HepG2 (cell line): ENCODE measurements around the gene SEZ6. TPM values are rescaled to one million over a fixed set of nuclear protein-coding genes. Genes with fewer than 3 reads are reported as not detected.
A peak's percentile ranks its signal among the peaks of the same experiment; 100 is the strongest.

Source experiments
- CBX5 ChIP-seq: sonication (generic); formaldehyde crosslinking; IDR thresholded peaks from 2 replicates; pipeline ENCODE4 v1.4.0; 2020; ENCODE audit warnings: missing genetic modification reagents, borderline replicate concordance
- FOXK1 ChIP-seq: sonication (generic); formaldehyde crosslinking; IDR thresholded peaks from 2 replicates; pipeline ENCODE4 v1.4.0; 2020; ENCODE audit warnings: low read depth, missing genetic modification reagents, borderline replicate concordance
- GZF1 ChIP-seq: sonication (generic); formaldehyde crosslinking; IDR thresholded peaks from 2 replicates; pipeline ENCODE4 v1.5.1; 2020; ENCODE audit warnings: mild to moderate bottlenecking, missing genetic modification reagents
- HNRNPL ChIP-seq: fragments of 200-400 bp; formaldehyde crosslinking; IDR thresholded peaks from 2 replicates; pipeline ENCODE4 v1.6.1; 2017; ENCODE audit warnings: mild to moderate bottlenecking, low read depth, low read length
- MAFK ChIP-seq, 2 experiments: IDR thresholded peaks in 1 of 2; conservative IDR thresholded peaks in 1 of 2; 2 replicates each; pipeline ENCODE4 v1.6.1; 2011; ENCODE audit warnings: improper control_type of control experiment in 2 of 2, low read length in 2 of 2
- NCOA2 ChIP-seq: sonication (generic); formaldehyde crosslinking; IDR thresholded peaks from 2 replicates; pipeline ENCODE4 v1.8.0; 2022; ENCODE audit warnings: inconsistent platforms
- REPIN1 ChIP-seq: sonication (generic); formaldehyde crosslinking; IDR thresholded peaks from 2 replicates; pipeline ENCODE4 v1.8.0; 2022; ENCODE audit warnings: missing genetic modification reagents, low read depth, mild to moderate bottlenecking, borderline replicate concordance
- RXRB ChIP-seq: IDR thresholded peaks from 2 replicates; pipeline ENCODE4 v1.6.1; 2016; ENCODE audit warnings: borderline replicate concordance, missing genetic modification reagents, missing compliant biosample characterization
- SNAPC4 ChIP-seq: sonication (generic); formaldehyde crosslinking; IDR thresholded peaks from 2 replicates; pipeline ENCODE4 v1.4.0; 2020; ENCODE audit warnings: mild to moderate bottlenecking, missing genetic modification reagents
- SRF ChIP-seq: IDR thresholded peaks from 2 replicates; pipeline ENCODE4 v1.6.1; 2011; ENCODE audit warnings: mild to moderate bottlenecking, low read depth, low read length, moderate library complexity
- TIGD3 ChIP-seq: sonication (generic); formaldehyde crosslinking; IDR thresholded peaks from 2 replicates; pipeline ENCODE4 v1.5.1; 2020; ENCODE audit warnings: mild to moderate bottlenecking, missing genetic modification reagents, borderline replicate concordance
- ZBTB20 ChIP-seq: sonication (generic); formaldehyde crosslinking; IDR thresholded peaks from 2 replicates; pipeline ENCODE4 v1.8.1; 2023; ENCODE audit warnings: missing genetic modification reagents, low read depth, mild to moderate bottlenecking, borderline replicate concordance
- ZFP91 ChIP-seq: sonication (generic); formaldehyde crosslinking; IDR thresholded peaks from 2 replicates; pipeline ENCODE4 v1.9.0; 2022; ENCODE audit warnings: missing genetic modification reagents, mild to moderate bottlenecking, borderline replicate concordance
- ZNF367 ChIP-seq: sonication (generic); formaldehyde crosslinking; IDR thresholded peaks from 2 replicates; pipeline ENCODE4 v1.4.0; 2020; ENCODE audit warnings: missing genetic modification reagents, borderline replicate concordance
- ZNF503 ChIP-seq: sonication (generic); formaldehyde crosslinking; IDR thresholded peaks from 2 replicates; pipeline ENCODE4 v1.4.0; 2020; ENCODE audit warnings: missing genetic modification reagents
- ZNF644 ChIP-seq: IDR thresholded peaks from 2 replicates; pipeline ENCODE4 v1.6.1; 2016; ENCODE audit warnings: low read depth
- polyA plus RNA-seq, 8 experiments: library from polyadenylated mRNA; depleted of rRNA in 3 of 8; stranded (reverse) in 7 of 8; unstranded in 1 of 8; fragments of >200 nt; fragmentation: Illumina TruSeq in 4 of 8; extraction: Trizol in 4 of 8; gene quantifications; 2 replicates each; pipeline versions ENCODE4 v1.2.1 to v1.2.3, GENCODE V29; 2011 to 2016; ENCODE audit warnings: low read depth in 4 of 8, missing spikeins in 1 of 8, mixed read lengths in 1 of 8; ENCODE audit not compliant: insufficient read depth in 1 of 8
- total RNA-seq, 5 experiments: library from RNA; depleted of rRNA; stranded (reverse); fragments of >200 nt; fragmentation: Illumina TruSeq; extraction: Trizol; gene quantifications; 2 replicates each; pipeline ENCODE4 v1.2.3, GENCODE V29; 2016; ENCODE audit warnings: low read depth in 1 of 5

The SEZ6 gene
- total and polyA plus RNA-seq, 2 of the 13 experiments (the other 11 are each of a cell fraction or from before 2014, with no cell fraction given), result not detected

- TF ChIP-seq TIGD3 (CRISPR knock-in tag) (0 out of 2 replicates have a peak, but pooled peaks have one; percentile 35), ZFP91 (CRISPR knock-in tag) (peak; percentile 80), FOXK1 (CRISPR knock-in tag) (peak; percentile 15; the same call in 1 of the 2 replicates), SRF (0 out of 2 replicates have a peak, but pooled peaks have one; percentile 1), SNAPC4 (peak; percentile 98), RXRB (CRISPR knock-in tag) (peak; percentile 50; the same call in 1 of the 2 replicates), CBX5 (CRISPR knock-in tag) (peak; percentile 31; the same call in 1 of the 2 replicates), ZBTB20 (CRISPR knock-in tag) (0 out of 2 replicates have a peak, but pooled peaks have one; percentile 23), HNRNPL (peak; percentile 89; the same call in 1 of the 2 replicates), ZNF644 (CRISPR knock-in tag) (peak; percentile 86), ZNF503 (no peak; the same call in 1 of the 2 replicates), NCOA2 (CRISPR knock-in tag) (peak; percentile 23; the same call in 1 of the 2 replicates), GZF1 (CRISPR knock-in tag) (peak; percentile 79), ZNF367 (CRISPR knock-in tag) (no peak), REPIN1 (0 out of 2 replicates have a peak, but pooled peaks have one; percentile 30), MAFK (conservative IDR thresholded peaks at IDR 0.05 in 1 of 2, IDR thresholded peaks at IDR 0.05 in 1 of 2; ENCODE audit: low read length in 2 of 2) (peak; percentile 17 to 26; a peak in 1 of 4 replicates)
Measured at GRCh38 chr17:29042679-29043538, 37.1 kb upstream of the SEZ6 start, which contains the start of gene PIPOX (continued).
